ENCODE measurements around the gene GLUD2.
"Not testable (repeated sequence)": the region's sequence is repeated elsewhere in the genome, so short reads cannot be mapped to it uniquely, and the experiment has no call there.

Gene GLUD2

GRCh38 chrX:121047441-121048419 lies at the start of gene GLUD2:
Gene GLUD2 (plus strand): TSS chrX:121047610. CDS start chrX:121047685, 75 bp downstream.
- peak; percentile 5 for DNase-seq (ENCODE audit: low spot score)

DNA sequence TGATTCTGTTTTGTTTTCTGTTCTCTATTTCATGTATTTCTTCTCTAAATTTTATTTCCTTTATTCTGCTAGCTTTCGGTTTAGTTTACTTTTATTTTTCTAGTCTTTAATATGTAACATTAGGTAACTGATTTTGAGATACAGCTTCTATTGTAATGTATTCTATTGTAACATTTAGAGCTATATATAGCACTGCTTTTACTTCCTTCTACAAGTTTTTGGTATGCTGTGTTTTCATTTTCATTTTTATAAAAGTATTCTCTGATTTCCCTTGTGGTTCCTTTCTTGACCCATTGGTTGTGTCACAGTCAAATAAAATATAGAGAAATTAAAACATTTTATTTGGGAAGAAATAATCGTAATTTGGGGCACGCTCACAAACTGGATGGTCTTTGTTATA lies 48.0 kb upstream of the GLUD2 start:
- DNase-seq (ENCODE audit: low spot score): no peak

DNA sequence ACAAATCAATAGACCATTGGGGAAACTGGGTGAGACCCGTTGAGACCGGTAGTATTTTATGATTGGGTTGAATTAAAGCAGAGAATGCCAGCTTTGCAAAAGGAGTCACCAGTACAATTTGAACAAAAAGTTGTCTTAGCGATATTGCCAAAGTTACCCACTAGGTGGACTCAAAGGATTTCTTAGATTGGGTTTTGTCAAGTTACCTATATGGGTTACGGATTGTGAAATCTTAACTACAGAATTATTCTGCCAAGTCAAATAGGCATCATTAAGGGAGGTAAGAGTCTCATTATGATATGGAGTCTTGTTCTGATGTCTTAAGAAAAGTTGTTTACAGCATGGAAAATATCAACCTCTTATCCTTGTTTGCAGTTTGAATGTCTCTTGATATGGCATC lies 46.8 kb upstream of the GLUD2 start:
- DNase-seq (ENCODE audit: low spot score): no peak

GRCh38 chrX:121008920-121009319 lies 38.5 kb upstream of the GLUD2 start:
- DNase-seq (ENCODE audit: low spot score): no peak

DNA sequence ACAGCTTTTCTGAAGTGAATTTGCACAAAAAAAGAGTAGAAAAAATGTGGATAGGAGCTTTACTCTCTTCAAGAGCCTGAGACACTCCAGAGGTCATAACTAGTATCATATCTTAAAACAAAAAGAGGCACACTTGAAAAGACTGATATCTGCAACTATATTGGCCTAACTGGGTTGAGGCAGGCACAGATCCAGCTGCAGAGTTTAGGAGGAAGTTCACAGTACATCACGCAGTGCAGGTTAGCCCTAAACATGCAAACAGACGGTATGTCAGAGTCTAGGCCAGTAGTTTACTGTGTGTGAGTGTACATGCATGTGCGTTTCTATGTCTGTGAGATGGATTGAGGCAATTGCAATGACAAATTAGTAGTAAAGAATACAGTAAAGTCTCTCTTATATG lies 37.6 kb upstream of the GLUD2 start:
- DNase-seq (ENCODE audit: low spot score): no peak

DNA sequence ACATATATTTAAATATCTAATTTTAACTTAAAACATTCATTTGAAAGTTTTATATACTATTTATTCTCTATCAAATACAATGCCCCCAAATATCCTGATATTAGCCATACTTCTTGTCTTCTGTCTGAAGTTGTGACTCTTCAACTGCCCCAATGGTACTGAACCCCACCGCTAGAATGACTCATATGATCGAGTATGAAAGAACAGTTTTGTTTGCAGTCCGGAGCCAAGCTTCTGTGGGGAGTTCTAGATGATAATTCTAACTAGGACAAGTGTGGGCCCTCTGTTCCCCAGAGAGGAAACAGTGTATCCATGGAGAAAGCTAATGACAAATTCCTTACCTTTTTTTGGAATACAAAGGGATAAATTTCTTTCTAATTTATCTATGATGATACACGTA lies 37.2 kb upstream of the GLUD2 start:
- no peak for DNase-seq (ENCODE audit: low spot score)

GRCh38 chrX:121011254-121011653 lies 36.2 kb upstream of the GLUD2 start:
- DNase-seq (ENCODE audit: low spot score): no peak

- no peak for DNase-seq (ENCODE audit: low spot score)
Observed at GRCh38 chrX:121013897-121014455, 33.4 kb upstream of the GLUD2 start.

DNA sequence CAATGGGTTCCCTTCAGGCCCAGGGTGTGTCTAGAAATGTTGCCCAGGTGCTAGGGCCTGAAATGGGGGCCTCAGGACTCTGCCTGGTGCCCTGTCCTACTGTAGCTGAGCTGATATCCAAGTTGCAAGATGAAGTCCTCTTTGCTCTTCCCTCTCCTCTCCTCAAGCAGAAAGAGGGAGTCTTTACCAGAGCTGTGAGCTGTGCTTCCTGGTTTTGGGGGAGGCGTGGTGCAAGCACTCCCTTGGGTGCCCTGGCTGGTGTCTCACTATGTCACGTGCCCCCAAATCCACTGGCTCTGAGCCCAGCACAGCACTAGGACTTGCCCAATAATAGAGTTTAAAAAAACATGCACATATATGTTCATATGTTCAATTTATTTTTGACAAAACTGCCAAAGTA lies 32.6 kb upstream of the GLUD2 start:
- no peak for DNase-seq (ENCODE audit: low spot score)

DNA sequence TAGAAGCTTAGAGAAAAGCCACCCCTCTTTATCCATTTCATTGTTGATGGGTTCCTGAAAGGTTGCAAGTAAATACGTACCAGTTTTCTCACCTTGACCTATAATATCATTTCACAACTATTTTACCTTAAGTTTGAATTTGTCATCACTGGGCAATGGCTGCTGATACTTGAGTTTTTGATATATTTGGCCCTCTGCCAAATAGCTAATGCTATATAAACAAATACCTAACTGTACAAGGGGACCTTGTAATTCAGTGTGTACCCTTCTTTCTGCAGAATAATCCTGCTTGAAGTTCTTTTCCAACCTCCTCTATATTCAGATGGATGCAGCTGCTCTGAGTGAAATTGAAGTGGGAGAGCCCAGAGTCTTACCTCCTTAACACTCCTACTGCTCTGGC lies 19.0 kb upstream of the GLUD2 start:
- no peak for DNase-seq (ENCODE audit: low spot score)

DNA sequence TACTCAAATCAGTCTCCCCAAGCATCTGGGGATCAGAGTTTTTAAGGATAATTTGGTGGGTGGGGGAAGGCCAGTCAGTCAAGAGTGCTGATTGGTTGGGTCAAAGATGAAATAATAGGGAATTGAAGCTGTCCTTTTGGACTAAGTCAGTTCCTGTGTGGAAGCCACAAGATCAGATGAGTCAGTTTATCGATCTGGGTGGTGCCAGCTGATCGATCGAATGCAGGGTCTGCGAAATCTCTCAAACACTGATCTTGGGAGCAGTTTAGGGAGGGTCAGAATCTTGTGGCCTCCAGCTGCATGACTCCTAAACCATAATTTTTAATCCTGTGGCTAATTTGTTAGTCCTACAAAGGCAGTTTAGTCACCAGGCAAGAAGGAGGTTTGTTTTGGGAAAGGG lies 17.3 kb upstream of the GLUD2 start:
- no peak for DNase-seq (ENCODE audit: low spot score)

- DNase-seq (ENCODE audit: low spot score): no peak
Observed at GRCh38 chrX:121032531-121032930, 14.9 kb upstream of the GLUD2 start.

- no peak for DNase-seq (ENCODE audit: low spot score)
Observed at GRCh38 chrX:121036137-121036536, 11.3 kb upstream of the GLUD2 start.

DNA sequence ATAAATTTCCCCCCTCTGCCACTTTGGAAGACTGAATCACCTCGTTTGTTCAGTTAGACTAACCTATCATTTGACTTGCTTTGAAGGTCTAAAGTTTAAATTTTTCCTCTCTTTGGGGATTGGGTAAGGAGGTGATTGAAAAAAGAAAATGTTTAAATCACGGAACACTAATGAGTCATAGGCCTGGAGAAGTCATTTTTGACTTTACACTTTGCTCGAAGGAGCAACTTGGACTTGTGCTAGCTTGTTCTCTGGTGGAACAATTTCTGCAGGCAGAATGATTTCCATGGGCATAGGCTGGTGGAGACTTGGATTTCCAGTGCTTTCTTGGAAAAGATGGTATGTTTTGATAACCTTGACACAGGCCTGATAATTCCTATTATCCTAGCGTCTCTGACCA lies 10.5 kb upstream of the GLUD2 start:
- DNase-seq (ENCODE audit: low spot score): no peak

DNA sequence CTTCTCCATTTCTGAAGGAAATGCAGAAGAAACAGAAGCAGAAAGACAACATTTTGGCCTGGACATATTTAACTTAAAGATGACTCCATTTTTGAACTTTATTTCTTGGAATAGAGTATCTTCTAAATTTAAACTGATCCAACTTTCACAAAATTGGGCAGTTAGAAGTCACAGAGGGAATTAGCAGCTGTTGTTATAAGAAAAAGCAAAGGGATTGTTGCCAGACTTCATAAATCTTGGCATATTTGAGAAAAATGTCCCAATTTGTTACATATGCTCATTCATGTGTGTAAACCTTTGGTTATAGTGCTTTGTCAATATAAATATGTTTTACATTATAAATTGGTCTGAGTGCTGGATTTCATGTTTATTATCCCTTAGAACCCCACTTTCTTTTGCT lies 3.4 kb downstream of the GLUD2 start:
- no peak for DNase-seq (ENCODE audit: low spot score)

- no peak for DNase-seq (ENCODE audit: low spot score)
Observed at GRCh38 chrX:121052122-121052521, 4.7 kb downstream of the GLUD2 start.

DNA sequence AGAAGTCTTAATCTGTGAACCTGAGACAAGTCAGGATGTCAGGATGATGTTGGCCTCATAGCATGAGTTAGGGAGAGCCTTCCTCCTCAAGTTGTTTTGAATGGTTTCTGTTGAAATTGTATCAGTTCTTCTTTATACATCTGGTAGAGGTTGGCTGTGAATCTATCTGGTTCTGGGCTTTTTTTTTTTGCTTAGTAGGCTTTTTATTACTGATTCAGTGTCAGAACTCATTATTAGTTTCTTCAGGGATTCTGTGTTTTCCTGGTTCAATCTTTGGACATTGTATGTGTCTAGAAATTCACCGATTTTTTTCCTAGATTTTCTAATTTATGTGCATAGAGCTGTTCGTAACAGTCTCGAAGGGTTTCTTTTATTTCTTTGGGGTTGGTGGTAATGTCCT lies 14.9 kb downstream of the GLUD2 start:
- DNase-seq (ENCODE audit: low spot score): no peak

- DNase-seq (ENCODE audit: low spot score): no peak
Observed at GRCh38 chrX:121064579-121064978, 17.2 kb downstream of the GLUD2 start.

- DNase-seq (ENCODE audit: low spot score): not testable (repeated sequence)
Observed at GRCh38 chrX:121084247-121084646, 36.8 kb downstream of the GLUD2 start.

GRCh38 chrX:121084903-121085611 lies 37.6 kb downstream of the GLUD2 start:
- DNase-seq (ENCODE audit: low spot score): no peak

- DNase-seq (ENCODE audit: low spot score): no peak
Observed at GRCh38 chrX:121085612-121086010, 38.2 kb downstream of the GLUD2 start.

DNA sequence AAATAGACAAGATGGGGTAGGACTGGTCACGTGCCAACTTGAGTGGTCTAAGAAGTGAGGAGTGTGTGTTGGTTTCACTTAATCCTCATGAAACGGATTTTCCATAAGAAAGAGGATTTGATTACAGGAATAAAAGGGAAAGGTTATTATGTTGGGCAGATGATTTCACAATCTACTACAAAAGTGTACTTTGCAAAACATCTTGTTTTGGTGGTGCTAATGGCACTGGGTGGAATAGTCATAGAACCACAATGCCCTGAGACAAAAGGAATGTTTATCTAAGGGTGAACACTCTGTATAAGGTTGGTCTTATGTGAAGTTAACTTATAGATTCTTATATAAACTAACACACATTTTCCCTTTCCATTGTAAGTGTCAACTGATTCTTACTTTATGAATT lies 45.6 kb downstream of the GLUD2 start:
- DNase-seq (ENCODE audit: low spot score): no peak
